B cell (primary cell): ENCODE data around the gene CLN6.

Experiments used
- EZH2 ChIP-seq: IDR thresholded peaks from 2 replicates; pipeline ENCODE4 v1.6.1; 2012; ENCODE audit warnings: borderline replicate concordance, low read depth, mild to moderate bottlenecking, moderate library complexity, low read length; ENCODE audit not compliant: insufficient read depth, poor library complexity, severe bottlenecking
- TF ChIP-seq, protein P1 (sequence below): fragments of 200-600 bp; IDR thresholded peaks from one replicate; pipeline ENCODE4 v1.8.0; 2022; ENCODE audit warnings: antibody characterized with exemption, mild to moderate bottlenecking

DNA sequence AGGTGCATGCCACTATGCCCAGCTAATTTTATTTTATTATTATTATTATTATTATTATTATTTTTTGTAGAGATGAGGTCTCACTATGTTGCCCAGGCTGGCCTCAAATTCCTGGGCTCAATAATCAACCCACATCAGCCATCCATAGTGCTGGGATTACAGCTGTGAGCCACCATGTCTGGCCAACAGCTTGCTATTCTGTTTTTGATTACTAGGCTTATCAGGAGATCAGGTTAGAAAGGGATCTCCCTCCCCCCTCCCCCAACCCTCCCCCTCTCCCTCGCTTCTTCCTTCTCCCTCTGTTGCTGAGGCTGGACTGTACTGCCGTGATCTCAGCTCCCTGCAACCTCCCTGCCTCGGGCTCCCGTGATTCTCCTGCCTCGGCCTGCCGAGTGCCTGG lies 8.6 kb downstream of the CLN6 start:
- TF ChIP-seq EZH2 = no peak
- TF ChIP-seq, protein P1, sequence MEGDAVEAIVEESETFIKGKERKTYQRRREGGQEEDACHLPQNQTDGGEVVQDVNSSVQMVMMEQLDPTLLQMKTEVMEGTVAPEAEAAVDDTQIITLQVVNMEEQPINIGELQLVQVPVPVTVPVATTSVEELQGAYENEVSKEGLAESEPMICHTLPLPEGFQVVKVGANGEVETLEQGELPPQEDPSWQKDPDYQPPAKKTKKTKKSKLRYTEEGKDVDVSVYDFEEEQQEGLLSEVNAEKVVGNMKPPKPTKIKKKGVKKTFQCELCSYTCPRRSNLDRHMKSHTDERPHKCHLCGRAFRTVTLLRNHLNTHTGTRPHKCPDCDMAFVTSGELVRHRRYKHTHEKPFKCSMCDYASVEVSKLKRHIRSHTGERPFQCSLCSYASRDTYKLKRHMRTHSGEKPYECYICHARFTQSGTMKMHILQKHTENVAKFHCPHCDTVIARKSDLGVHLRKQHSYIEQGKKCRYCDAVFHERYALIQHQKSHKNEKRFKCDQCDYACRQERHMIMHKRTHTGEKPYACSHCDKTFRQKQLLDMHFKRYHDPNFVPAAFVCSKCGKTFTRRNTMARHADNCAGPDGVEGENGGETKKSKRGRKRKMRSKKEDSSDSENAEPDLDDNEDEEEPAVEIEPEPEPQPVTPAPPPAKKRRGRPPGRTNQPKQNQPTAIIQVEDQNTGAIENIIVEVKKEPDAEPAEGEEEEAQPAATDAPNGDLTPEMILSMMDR = no peak
